ENCODE data around the gene SARDH.

DNA sequence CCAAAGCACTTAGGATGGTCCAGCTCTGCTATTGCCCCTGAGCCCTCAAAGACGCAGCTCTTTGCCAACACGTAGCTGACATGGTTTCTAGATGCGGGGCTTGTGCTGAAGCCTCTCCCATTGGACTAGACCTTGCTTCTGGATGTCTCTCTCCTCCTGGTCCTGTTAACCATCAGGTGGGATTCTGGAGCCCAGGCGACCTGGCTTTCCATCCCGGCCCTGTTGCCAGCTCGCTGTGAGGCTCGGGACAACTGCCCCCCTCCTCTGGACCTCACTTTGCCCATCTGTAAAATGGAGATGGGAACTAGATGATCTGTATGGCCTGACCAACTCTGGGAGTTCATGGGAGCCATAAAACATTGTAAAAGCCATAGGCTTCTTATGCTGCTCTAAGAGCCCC is 98.0 kb downstream of the SARDH start:
- TF ChIP-seq, protein P1, sequence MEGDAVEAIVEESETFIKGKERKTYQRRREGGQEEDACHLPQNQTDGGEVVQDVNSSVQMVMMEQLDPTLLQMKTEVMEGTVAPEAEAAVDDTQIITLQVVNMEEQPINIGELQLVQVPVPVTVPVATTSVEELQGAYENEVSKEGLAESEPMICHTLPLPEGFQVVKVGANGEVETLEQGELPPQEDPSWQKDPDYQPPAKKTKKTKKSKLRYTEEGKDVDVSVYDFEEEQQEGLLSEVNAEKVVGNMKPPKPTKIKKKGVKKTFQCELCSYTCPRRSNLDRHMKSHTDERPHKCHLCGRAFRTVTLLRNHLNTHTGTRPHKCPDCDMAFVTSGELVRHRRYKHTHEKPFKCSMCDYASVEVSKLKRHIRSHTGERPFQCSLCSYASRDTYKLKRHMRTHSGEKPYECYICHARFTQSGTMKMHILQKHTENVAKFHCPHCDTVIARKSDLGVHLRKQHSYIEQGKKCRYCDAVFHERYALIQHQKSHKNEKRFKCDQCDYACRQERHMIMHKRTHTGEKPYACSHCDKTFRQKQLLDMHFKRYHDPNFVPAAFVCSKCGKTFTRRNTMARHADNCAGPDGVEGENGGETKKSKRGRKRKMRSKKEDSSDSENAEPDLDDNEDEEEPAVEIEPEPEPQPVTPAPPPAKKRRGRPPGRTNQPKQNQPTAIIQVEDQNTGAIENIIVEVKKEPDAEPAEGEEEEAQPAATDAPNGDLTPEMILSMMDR (IDR thresholded peaks at IDR 0.05): no peak
- TF ChIP-seq POLR2A (IDR thresholded peaks at IDR 0.05): no peak
